ENCODE data around the gene DBN1. TPM values are rescaled to one million over a fixed set of nuclear protein-coding genes. Genes with fewer than 3 reads are reported as not detected.

DBN1 gene
- total and polyA plus RNA-seq, 9 of the 15 experiments (the other 6 are each of a cell fraction or from before 2014, with no cell fraction given), result 0.25 to 87.2 (median 27.9) TPM

- CTCF ChIA-PET (ENCODE audit: low intra/inter-chr PET ratio), result no interaction called here
These were observed 6.0 kb downstream of the DBN1 start for GRCh38 chr5:177467436-177467835.

More at GRCh38 chr5:177467436-177467835, 6.0 kb downstream of the DBN1 start:
- no peak overlapping the region for H3K4me2 ChIP-seq (ENCODE audit: insufficient read depth, low read length)
- no peak overlapping the region for H3K27ac ChIP-seq (ENCODE audit: extremely low read depth, low read depth, low read length)
- no peak for ATAC-seq
- FAIRE-seq, result no peak
- DNase-seq (ENCODE audit: extremely low read depth in 1 of 4, low spot score in 3 of 4), result no peak
- H3K4me1 ChIP-seq (replicated peaks in 1 of 2; ENCODE audit: control insufficient read depth in 2 of 2, insufficient read depth in 2 of 2, low read length in 2 of 2), result peaks cover 8 to 40% of the 10 kb centered on the region in 2 experiments
- H3K9ac ChIP-seq (ENCODE audit: insufficient read depth in 1 of 2, low read depth in 2 of 2, low read length in 2 of 2), result no peak overlapping the region
- BruUV-seq (replicated peaks), result no TSS peak
- H3K4me3 ChIP-seq, result no peak overlapping the region
- in situ Hi-C loops (cut with MboI) (no loop called here), intact Hi-C loops (cut with micrococcal nuclease) (no loop called here)
- peaks cover 4% of the 10 kb centered on the region for H3K9me3 ChIP-seq (replicated peaks; ENCODE audit: control insufficient read depth, insufficient read depth, low read depth, low read length)
- POLR2A ChIA-PET, result interaction anchor here (0.6 kb wide), 2 partner anchors 10 to 12 kb away, joined by 3 read pairs; no protein-coding TSS in a partner anchor
- H3K9me1 ChIP-seq (ENCODE audit: control insufficient read depth, insufficient read depth, low read length), result no peaks in the 10 kb centered on the region
- H4K20me1 ChIP-seq (replicated peaks; ENCODE audit: control insufficient read depth, insufficient read depth, low read length), result no peaks in the 10 kb centered on the region; the same call in none of the 2 replicates
- TF ChIP-seq NR1H2 (CRISPR knock-in tag; IDR thresholded peaks at IDR 0.05), result no peak
- no peak for TF ChIP-seq SRSF3 (IDR thresholded peaks at IDR 0.05; ENCODE audit: insufficient read depth, low read length)
- no peak for TF ChIP-seq ELF1 (tag; IDR thresholded peaks at IDR 0.05)
- TF ChIP-seq MCM2 (IDR thresholded peaks at IDR 0.05; ENCODE audit: low read depth), result no peak
- no peak for TF ChIP-seq ZNF445 (CRISPR knock-in tag; IDR thresholded peaks at IDR 0.05; ENCODE audit: low read depth)
- TF ChIP-seq TCFL5 (CRISPR knock-in tag; conservative IDR thresholded peaks at IDR 0.05), result no peak
- TF ChIP-seq ZNF740 (CRISPR knock-in tag; IDR thresholded peaks at IDR 0.05), result no peak
- TF ChIP-seq ZNF740 (tag; IDR thresholded peaks at IDR 0.05), result no peak
- TF ChIP-seq ZNF695 (CRISPR knock-in tag; IDR thresholded peaks at IDR 0.05), result no peak
- 0 out of 2 replicates have a peak, but pooled peaks have one; percentile 48 for TF ChIP-seq POLR2G (IDR thresholded peaks at IDR 0.05; ENCODE audit: low read depth, low read length)
- H3K36me3 ChIP-seq (ENCODE audit: control insufficient read depth, insufficient read depth, low read length), result peaks cover 63% of the 10 kb centered on the region; the same call in 2 of the 3 replicates
- 96% methylated on average over 20 of the region's 31 CpGs for WGBS (ENCODE audit: insufficient coverage, low coverage, missing lambda C conversion rate)
- H3K27me3 ChIP-seq (ENCODE audit: control insufficient read depth in 2 of 2, insufficient read depth in 2 of 2, low read length in 2 of 2), result no peaks in the 10 kb centered on the region
- peaks cover 31% of the 10 kb centered on the region for H3K79me2 ChIP-seq (ENCODE audit: control insufficient read depth, insufficient read depth, low read length)
- no peak overlapping the region for H2AFZ ChIP-seq (ENCODE audit: low read depth, low read length)

Measured in K562 (cell line).